RPMI8226 (cell line): ENCODE results near the gene TBC1D5.

Experiments used
- DNase-seq: peaks from one replicate; pipeline ENCODE4 v3.0.0-alpha.2; 2015

Gene TBC1D5

GRCh38 chr3:17336291-17336690 is 406.1 kb downstream of the TBC1D5 start:
- no peak for DNase-seq

- no peak for DNase-seq
Observed at GRCh38 chr3:17333893-17334292, 408.5 kb downstream of the TBC1D5 start.

- no peak for DNase-seq
Observed at GRCh38 chr3:17333446-17333845, 409.0 kb downstream of the TBC1D5 start.

- no peak for DNase-seq
Observed at GRCh38 chr3:17330660-17331059, 411.8 kb downstream of the TBC1D5 start.

- no peak for DNase-seq
Observed at GRCh38 chr3:17329927-17330326, 412.5 kb downstream of the TBC1D5 start.

- DNase-seq, result no peak
Observed at GRCh38 chr3:17322106-17322793, 420.2 kb downstream of the TBC1D5 start.

- no peak for DNase-seq
Observed at GRCh38 chr3:17320266-17320665, 422.2 kb downstream of the TBC1D5 start.

GRCh38 chr3:17315897-17316296 is 426.5 kb downstream of the TBC1D5 start:
- DNase-seq, result no peak

- no peak for DNase-seq
Observed at GRCh38 chr3:17314171-17314570, 428.3 kb downstream of the TBC1D5 start.

- no peak for DNase-seq
Observed at GRCh38 chr3:17313746-17314145, 428.7 kb downstream of the TBC1D5 start.

- DNase-seq, result no peak
Observed at GRCh38 chr3:17310983-17311382, 431.4 kb downstream of the TBC1D5 start.

GRCh38 chr3:17307887-17308286 is 434.5 kb downstream of the TBC1D5 start:
- DNase-seq, result no peak

- no peak for DNase-seq
Observed at GRCh38 chr3:17307482-17307881, 434.9 kb downstream of the TBC1D5 start.

- DNase-seq, result no peak
Observed at GRCh38 chr3:17304969-17305368, 437.5 kb downstream of the TBC1D5 start.

GRCh38 chr3:17302774-17303173 is 439.7 kb downstream of the TBC1D5 start:
- no peak for DNase-seq

GRCh38 chr3:17302170-17302569 is 440.3 kb downstream of the TBC1D5 start:
- no peak for DNase-seq

GRCh38 chr3:17301271-17301670 is 441.2 kb downstream of the TBC1D5 start:
- DNase-seq, result no peak

- DNase-seq, result no peak
Observed at GRCh38 chr3:17300441-17300840, 442.0 kb downstream of the TBC1D5 start.

GRCh38 chr3:17298038-17298437 is 444.4 kb downstream of the TBC1D5 start:
- no peak for DNase-seq

- DNase-seq, result no peak
Observed at GRCh38 chr3:17292556-17292955, 449.9 kb downstream of the TBC1D5 start.

- DNase-seq, result no peak
Observed at GRCh38 chr3:17290894-17291293, 451.5 kb downstream of the TBC1D5 start.

GRCh38 chr3:17288839-17289399 is 453.5 kb downstream of the TBC1D5 start:
- DNase-seq, result no peak

- no peak for DNase-seq
Observed at GRCh38 chr3:17287006-17287689, 455.3 kb downstream of the TBC1D5 start.

GRCh38 chr3:17278006-17278405 is 464.4 kb downstream of the TBC1D5 start:
- no peak for DNase-seq
